HepG2 (cell line): ENCODE data around the gene SLC25A48. TPM values are rescaled to one million over a fixed set of nuclear protein-coding genes. Genes with fewer than 3 reads are reported as not detected.

Source experiments
- ATAC-seq: fragments of 200-7000 bp; cut with Tn5 transposase; 3 replicates; pipeline ENCODE4 v1.9.1; 2020; ENCODE audit warnings: mild to moderate bottlenecking, moderate library complexity
- BruUV-seq: library from RNA; stranded (reverse); fragments of 400-500 nt; replicated peaks from 2 replicates; lab custom pipeline; 2021; lab: Mats Ljungman, UMichigan
- CTCF ChIA-PET: fragments of 300-600 bp; formaldehyde crosslinking; extraction: SDS; loops from one replicate; lab custom pipeline; 2021; ENCODE audit warnings: low total read pairs, inconsistent platforms, low intra/inter-chr PET ratio; lab: Yijun Ruan, JAX
- POLR2A ChIA-PET: fragments of 350-600 bp; sonication (Branson Sonifier 250); formaldehyde crosslinking; loops from one replicate; lab custom pipeline; 2020; ENCODE audit warnings: antibody characterized with exemption, inconsistent platforms; lab: Yijun Ruan, JAX
- DNase-seq: peaks from one replicate; pipeline ENCODE4 v3.0.0-alpha.2; 2015; ENCODE audit warnings: low spot score
- FAIRE-seq: peaks from 3 replicates; lab custom pipeline; 2011; peaks lifted over from hg19 to GRCh38; lab: Jason Lieb, UNC
- H2AFZ ChIP-seq: one replicate; pipeline ENCODE4 v1.6.1; 2011; ENCODE audit warnings: low read length, inconsistent platforms
- H3K27ac ChIP-seq: fragments of 300-600 bp; 3 replicates; pipeline ENCODE4 v1.8.0; 2011; ENCODE audit warnings: mixed run types, mild to moderate bottlenecking, mixed read lengths, low read length, inconsistent platforms; ENCODE audit not compliant: insufficient read depth; ENCODE audit errors: extremely low read length
- H3K27me3 ChIP-seq, 2 experiments: fragments of 200-600 bp in 1 of 2; 2 replicates in 1 of 2; 3 replicates in 1 of 2; pipeline versions ENCODE4 v1.6.0 to v1.8.0; 2011; ENCODE audit warnings: low read length in 2 of 2, mild to moderate bottlenecking in 2 of 2, moderate library complexity in 2 of 2, inconsistent platforms in 1 of 2; ENCODE audit not compliant: insufficient read depth in 2 of 2, control insufficient read depth in 1 of 2
- H3K36me3 ChIP-seq, 2 experiments: fragments of 200-600 bp in 1 of 2; replicated peaks in 1 of 2; 2 replicates in 1 of 2; 3 replicates in 1 of 2; pipeline versions ENCODE4 v1.5.1 to v1.8.0; 2011; ENCODE audit warnings: low read length in 2 of 2, inconsistent platforms in 1 of 2; ENCODE audit not compliant: insufficient read depth in 2 of 2, control insufficient read depth in 1 of 2
- H3K4me1 ChIP-seq: 2 replicates; pipeline ENCODE4 v1.5.1; 2012; ENCODE audit warnings: low read length, inconsistent platforms; ENCODE audit not compliant: insufficient read depth
- H3K4me2 ChIP-seq: 2 replicates; pipeline ENCODE4 v1.6.0; 2011; ENCODE audit warnings: low read depth, low read length, inconsistent platforms
- H3K4me3 ChIP-seq, 3 experiments: fragments of 200-600 bp in 1 of 3; sonication (generic), shearing (Covaris generic) in 1 of 3; replicated peaks in 1 of 3; 2 replicates each; pipeline ENCODE4 v1.5.1; 2011 to 2016; ENCODE audit warnings: low read length in 3 of 3, inconsistent platforms in 2 of 3, low read depth in 2 of 3, mild to moderate bottlenecking in 2 of 3, control low read depth in 1 of 3, mixed read lengths in 1 of 3; ENCODE audit not compliant: insufficient read depth in 1 of 3
- H3K79me2 ChIP-seq: one replicate; pipeline ENCODE4 v1.6.1; 2011; ENCODE audit warnings: low read length, inconsistent platforms; ENCODE audit not compliant: insufficient read depth
- H3K9ac ChIP-seq: 2 replicates; pipeline ENCODE4 v1.6.0; 2011; ENCODE audit warnings: mild to moderate bottlenecking, low read depth, low read length, inconsistent platforms; ENCODE audit not compliant: insufficient read depth
- H3K9me3 ChIP-seq: 2 replicates; pipeline ENCODE4 v1.5.1; 2012; ENCODE audit warnings: mild to moderate bottlenecking, low read length
- H4K20me1 ChIP-seq: 2 replicates; pipeline ENCODE4 v1.6.0; 2011; ENCODE audit warnings: inconsistent platforms, mild to moderate bottlenecking, low read length, moderate library complexity; ENCODE audit not compliant: insufficient read depth
- DNMT3B ChIP-seq: conservative IDR thresholded peaks from 2 replicates; pipeline ENCODE4 v1.6.1; 2016; ENCODE audit warnings: missing biosample characterization, control low read depth
- NCOA5 ChIP-seq: sonication (generic); formaldehyde crosslinking; IDR thresholded peaks from 2 replicates; pipeline ENCODE4 v1.4.0; 2020; ENCODE audit warnings: missing genetic modification reagents
- NPAS2 ChIP-seq: sonication (generic); formaldehyde crosslinking; IDR thresholded peaks from 2 replicates; pipeline ENCODE4 v1.8.0; 2022; ENCODE audit warnings: mild to moderate bottlenecking, missing genetic modification reagents, borderline replicate concordance
- PCBP2 ChIP-seq: fragments of 200-400 bp; formaldehyde crosslinking; optimal IDR thresholded peaks from 2 replicates; pipeline ENCODE3; 2018; ENCODE audit warnings: low read length, low read depth; ENCODE audit not compliant: poor library complexity, severe bottlenecking
- RAD51 ChIP-seq: fragments of 450-650 bp; IDR thresholded peaks from 2 replicates; pipeline ENCODE4 v1.6.1; 2016; ENCODE audit warnings: borderline replicate concordance
- RBFOX2 ChIP-seq: fragments of 200-400 bp; formaldehyde crosslinking; IDR thresholded peaks from 2 replicates; pipeline ENCODE4 v1.6.1; 2017; ENCODE audit warnings: low read depth, mild to moderate bottlenecking, low read length
- RFX5 ChIP-seq: IDR thresholded peaks from 2 replicates; pipeline ENCODE4 v1.6.1; 2011; ENCODE audit warnings: low read depth, low read length, improper control_type of control experiment
- SOX5 ChIP-seq: IDR thresholded peaks from 2 replicates; pipeline ENCODE4 v1.6.1; 2016; ENCODE audit warnings: borderline replicate concordance
- ZBTB21 ChIP-seq: sonication (generic); formaldehyde crosslinking; IDR thresholded peaks from 2 replicates; pipeline ENCODE4 v1.4.0; 2020; ENCODE audit warnings: missing genetic modification reagents
- ZBTB42 ChIP-seq: sonication (generic); formaldehyde crosslinking; IDR thresholded peaks from 2 replicates; pipeline ENCODE4 v1.5.0; 2020; ENCODE audit warnings: mild to moderate bottlenecking, missing genetic modification reagents
- ZNF572 ChIP-seq: sonication (generic); formaldehyde crosslinking; IDR thresholded peaks from 2 replicates; pipeline ENCODE4 v1.5.1; 2020; ENCODE audit warnings: mild to moderate bottlenecking, missing genetic modification reagents
- ZNF776 ChIP-seq: sonication (generic); formaldehyde crosslinking; IDR thresholded peaks from 2 replicates; pipeline ENCODE4 v1.4.0; 2020; ENCODE audit warnings: mild to moderate bottlenecking, missing genetic modification reagents
- WGBS: methylation state at CpG from one replicate; pipeline ENCODE4 v1.1.6; 2017; ENCODE audit warnings: low lambda C conversion rate; 5-methylcytosine and 5-hydroxymethylcytosine counted together
- in situ Hi-C: cut with HindIII; loops from 2 replicates; pipeline ENCODE4 v1.10.0; 2017; ENCODE audit warnings: low pct_unique_long_range_greater_than_20kb; ENCODE audit not compliant: extremely low pct_ligation_motif_present
- intact Hi-C: fragments of 100-400 bp; cut with micrococcal nuclease; formaldehyde crosslinking; loops from one replicate; pipeline ENCODE4 v1.10.0; 2022; ENCODE audit not compliant: unreplicated experiment
- polyA plus RNA-seq, 8 experiments: library from polyadenylated mRNA; depleted of rRNA in 3 of 8; stranded (reverse) in 7 of 8; unstranded in 1 of 8; fragments of >200 nt; fragmentation: Illumina TruSeq in 4 of 8; extraction: Trizol in 4 of 8; gene quantifications; 2 replicates each; pipeline versions ENCODE4 v1.2.1 to v1.2.3, GENCODE V29; 2011 to 2016; ENCODE audit warnings: low read depth in 4 of 8, missing spikeins in 1 of 8, mixed read lengths in 1 of 8; ENCODE audit not compliant: insufficient read depth in 1 of 8
- total RNA-seq, 5 experiments: library from RNA; depleted of rRNA; stranded (reverse); fragments of >200 nt; fragmentation: Illumina TruSeq; extraction: Trizol; gene quantifications; 2 replicates each; pipeline ENCODE4 v1.2.3, GENCODE V29; 2016; ENCODE audit warnings: low read depth in 1 of 5
- TF ChIP-seq, protein P1 (sequence below): sonication (generic); formaldehyde crosslinking; IDR thresholded peaks from 2 replicates; pipeline ENCODE4 v1.4.0; 2020; ENCODE audit warnings: mild to moderate bottlenecking, missing genetic modification reagents, borderline replicate concordance
- TF ChIP-seq, protein P2 (sequence below): sonication (generic); formaldehyde crosslinking; IDR thresholded peaks from 2 replicates; pipeline ENCODE4 v1.5.0; 2020; ENCODE audit warnings: missing genetic modification reagents
- TF ChIP-seq, protein P3 (sequence below): sonication (generic); formaldehyde crosslinking; IDR thresholded peaks from 2 replicates; pipeline ENCODE4 v1.5.0; 2020; ENCODE audit warnings: missing genetic modification reagents

The SLC25A48 gene
- total and polyA plus RNA-seq, 2 of the 13 experiments (the other 11 are each of a cell fraction or from before 2014, with no cell fraction given): 0.17 to 4.5 TPM

DNA sequence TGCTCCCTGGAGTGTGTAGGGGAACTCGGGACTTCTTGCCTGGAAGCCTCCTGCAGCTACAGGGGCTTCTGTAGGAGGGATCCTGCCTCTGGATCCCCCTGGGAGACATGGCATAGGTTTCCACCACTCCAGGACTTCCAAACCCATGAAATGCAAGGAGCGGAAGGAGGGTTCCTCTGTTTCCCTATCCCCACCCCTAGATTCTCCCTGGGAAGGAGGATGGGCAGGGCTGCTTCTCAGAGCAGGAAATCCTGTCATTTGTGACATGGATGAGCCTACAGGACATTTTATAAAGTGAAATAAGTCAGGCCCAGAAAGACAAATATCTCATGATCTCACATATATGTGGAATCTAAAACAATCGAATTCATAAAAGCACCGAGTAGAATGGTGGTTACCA lies 23.5 kb upstream of the SLC25A48 start (continued):
- TF ChIP-seq, protein P1, sequence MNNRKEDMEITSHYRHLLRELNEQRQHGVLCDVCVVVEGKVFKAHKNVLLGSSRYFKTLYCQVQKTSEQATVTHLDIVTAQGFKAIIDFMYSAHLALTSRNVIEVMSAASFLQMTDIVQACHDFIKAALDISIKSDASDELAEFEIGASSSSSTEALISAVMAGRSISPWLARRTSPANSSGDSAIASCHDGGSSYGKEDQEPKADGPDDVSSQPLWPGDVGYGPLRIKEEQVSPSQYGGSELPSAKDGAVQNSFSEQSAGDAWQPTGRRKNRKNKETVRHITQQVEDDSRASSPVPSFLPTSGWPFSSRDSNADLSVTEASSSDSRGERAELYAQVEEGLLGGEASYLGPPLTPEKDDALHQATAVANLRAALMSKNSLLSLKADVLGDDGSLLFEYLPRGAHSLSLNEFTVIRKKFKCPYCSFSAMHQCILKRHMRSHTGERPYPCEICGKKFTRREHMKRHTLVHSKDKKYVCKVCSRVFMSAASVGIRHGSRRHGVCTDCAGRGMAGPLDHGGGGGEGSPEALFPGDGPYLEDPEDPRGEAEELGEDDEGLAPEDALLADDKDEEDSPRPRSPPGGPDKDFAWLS (CRISPR knock-in tag): no peak

DNA sequence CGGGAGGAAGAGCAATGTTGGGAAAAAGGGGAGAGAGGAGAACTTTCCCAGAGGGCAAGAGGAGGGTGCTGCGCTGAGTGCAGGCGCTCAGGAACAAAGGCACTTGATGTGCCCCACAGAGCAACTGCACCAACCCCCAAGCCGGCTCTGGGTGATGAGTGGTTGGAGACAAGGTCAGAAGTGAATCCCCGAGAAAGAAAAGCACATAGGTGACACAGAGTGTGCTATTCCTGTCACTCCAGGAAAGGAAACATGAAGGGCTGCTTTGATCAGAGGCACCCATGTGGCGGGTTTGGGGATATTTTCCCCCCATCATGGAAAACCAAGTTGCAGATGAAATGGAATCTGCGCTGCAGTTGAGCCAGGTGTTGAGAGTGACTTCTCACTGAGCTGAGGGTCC lies 20.7 kb upstream of the SLC25A48 start:
- ChIA-PET POLR2A (no interaction called here), CTCF (no interaction called here)
- Histone ChIP-seq H3K9me3 (no peaks in the 10 kb centered on the region), H3K27ac (no peak overlapping the region), H3K36me3 (no peaks in the 10 kb centered on the region), H2AFZ (no peak overlapping the region), H3K9ac (no peak overlapping the region), H3K4me3 (no peak overlapping the region), H4K20me1 (no peaks in the 10 kb centered on the region), H3K4me2 (no peak overlapping the region), H3K4me1 (no peaks in the 10 kb centered on the region), H3K79me2 (no peaks in the 10 kb centered on the region), H3K27me3 (peaks cover 3 to 15% of the 10 kb centered on the region in 2 experiments; a peak in 2 of 5 replicates)
- BruUV-seq: no TSS peak
- WGBS: 20% methylated on average over 7 of the region's 7 CpGs
- no peak for TF ChIP-seq ZBTB42 (CRISPR knock-in tag)
- in situ Hi-C loops: no loop called here
- FAIRE-seq: no peak
- ATAC-seq: no peak
- no peak for DNase-seq
- intact Hi-C loops: no loop called here

DNA sequence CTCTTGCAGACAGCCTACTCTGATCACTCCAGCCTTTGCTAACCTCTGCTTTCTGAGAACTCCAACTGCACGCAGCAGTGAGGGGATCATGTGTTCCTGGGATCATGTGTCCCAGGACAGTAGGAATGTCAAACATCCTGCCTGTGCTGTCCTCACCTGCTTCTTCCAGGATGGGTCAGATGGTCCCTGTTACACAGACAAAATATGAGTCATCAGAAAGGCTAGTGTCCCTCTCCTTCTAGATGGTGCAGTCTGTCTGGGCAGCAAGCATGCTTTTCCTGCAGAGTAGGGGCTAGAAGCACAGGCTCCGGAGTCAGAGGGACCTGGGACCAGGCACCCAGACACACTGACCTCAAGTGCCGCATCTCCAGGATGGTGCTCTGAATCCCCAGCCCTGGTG lies 20.1 kb upstream of the SLC25A48 start:
- ATAC-seq (no peak), DNase-seq (no peak), FAIRE-seq (no peak)
- Histone ChIP-seq H3K27me3 (peaks cover 3 to 15% of the 10 kb centered on the region in 2 experiments; a peak in 2 of 5 replicates), H3K4me3 (no peak overlapping the region), H3K79me2 (no peaks in the 10 kb centered on the region), H3K9me3 (no peaks in the 10 kb centered on the region), H4K20me1 (no peaks in the 10 kb centered on the region), H3K9ac (no peak overlapping the region), H3K36me3 (no peaks in the 10 kb centered on the region), H2AFZ (no peak overlapping the region), H3K4me1 (no peaks in the 10 kb centered on the region), H3K4me2 (no peak overlapping the region), H3K27ac (no peak overlapping the region)
- CTCF ChIA-PET: no interaction called here
- in situ Hi-C loops: no loop called here
- WGBS: 0% methylated on average over 1 of the region's 3 CpGs
- POLR2A ChIA-PET: no interaction called here
- BruUV-seq: no TSS peak
- intact Hi-C loops: no loop called here
- TF ChIP-seq, protein P2, sequence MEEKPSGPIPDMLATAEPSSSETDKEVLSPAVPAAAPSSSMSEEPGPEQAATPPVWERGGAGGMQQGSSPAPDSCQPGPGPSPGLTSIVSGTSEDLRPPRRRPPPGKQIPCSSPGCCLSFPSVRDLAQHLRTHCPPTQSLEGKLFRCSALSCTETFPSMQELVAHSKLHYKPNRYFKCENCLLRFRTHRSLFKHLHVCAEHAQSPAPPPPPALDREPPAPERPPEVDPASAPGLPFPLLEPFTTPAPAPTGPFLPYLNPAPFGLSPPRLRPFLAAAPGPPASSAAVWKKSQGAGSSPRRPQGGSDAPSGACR: no peak
- TF ChIP-seq ZNF572 (CRISPR knock-in tag) (no peak), NCOA5 (CRISPR knock-in tag) (no peak), DNMT3B (CRISPR knock-in tag) (no peak), RAD51 (no peak), RBFOX2 (no peak), RFX5 (no peak), ZNF776 (CRISPR knock-in tag) (no peak), SOX5 (no peak), ZBTB21 (CRISPR knock-in tag) (no peak), NPAS2 (no peak), PCBP2 (no peak)
- TF ChIP-seq, protein P3, sequence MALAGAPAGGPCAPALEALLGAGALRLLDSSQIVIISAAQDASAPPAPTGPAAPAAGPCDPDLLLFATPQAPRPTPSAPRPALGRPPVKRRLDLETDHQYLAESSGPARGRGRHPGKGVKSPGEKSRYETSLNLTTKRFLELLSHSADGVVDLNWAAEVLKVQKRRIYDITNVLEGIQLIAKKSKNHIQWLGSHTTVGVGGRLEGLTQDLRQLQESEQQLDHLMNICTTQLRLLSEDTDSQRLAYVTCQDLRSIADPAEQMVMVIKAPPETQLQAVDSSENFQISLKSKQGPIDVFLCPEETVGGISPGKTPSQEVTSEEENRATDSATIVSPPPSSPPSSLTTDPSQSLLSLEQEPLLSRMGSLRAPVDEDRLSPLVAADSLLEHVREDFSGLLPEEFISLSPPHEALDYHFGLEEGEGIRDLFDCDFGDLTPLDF (CRISPR knock-in tag): no peak
